Measurements from ENCODE around the gene MAZ.

The MAZ gene

DNA sequence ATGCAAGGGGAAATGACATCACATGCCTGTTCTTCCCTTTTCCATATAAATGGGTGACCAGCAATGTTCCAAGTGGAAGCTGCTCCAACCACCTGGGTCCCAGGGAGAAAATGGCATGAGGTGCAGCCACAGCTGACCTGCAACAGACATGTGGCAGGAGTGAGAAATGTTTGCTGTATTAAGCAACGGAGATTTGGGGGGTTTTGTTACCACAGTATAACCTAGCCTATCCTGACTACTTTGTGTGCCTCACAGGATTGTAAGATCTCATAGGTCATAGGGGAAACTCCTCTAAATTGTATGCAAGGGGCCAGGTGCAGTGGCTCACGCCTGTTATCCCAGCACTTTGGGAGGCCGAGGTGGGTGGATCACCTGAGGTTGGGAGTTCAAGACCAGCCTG, 44.7 kb downstream of the MAZ start:
- TF ChIP-seq EZH2phosphoT487 (IDR thresholded peaks at IDR 0.05; ENCODE audit: borderline replicate concordance): no peak
- TF ChIP-seq, protein P1, sequence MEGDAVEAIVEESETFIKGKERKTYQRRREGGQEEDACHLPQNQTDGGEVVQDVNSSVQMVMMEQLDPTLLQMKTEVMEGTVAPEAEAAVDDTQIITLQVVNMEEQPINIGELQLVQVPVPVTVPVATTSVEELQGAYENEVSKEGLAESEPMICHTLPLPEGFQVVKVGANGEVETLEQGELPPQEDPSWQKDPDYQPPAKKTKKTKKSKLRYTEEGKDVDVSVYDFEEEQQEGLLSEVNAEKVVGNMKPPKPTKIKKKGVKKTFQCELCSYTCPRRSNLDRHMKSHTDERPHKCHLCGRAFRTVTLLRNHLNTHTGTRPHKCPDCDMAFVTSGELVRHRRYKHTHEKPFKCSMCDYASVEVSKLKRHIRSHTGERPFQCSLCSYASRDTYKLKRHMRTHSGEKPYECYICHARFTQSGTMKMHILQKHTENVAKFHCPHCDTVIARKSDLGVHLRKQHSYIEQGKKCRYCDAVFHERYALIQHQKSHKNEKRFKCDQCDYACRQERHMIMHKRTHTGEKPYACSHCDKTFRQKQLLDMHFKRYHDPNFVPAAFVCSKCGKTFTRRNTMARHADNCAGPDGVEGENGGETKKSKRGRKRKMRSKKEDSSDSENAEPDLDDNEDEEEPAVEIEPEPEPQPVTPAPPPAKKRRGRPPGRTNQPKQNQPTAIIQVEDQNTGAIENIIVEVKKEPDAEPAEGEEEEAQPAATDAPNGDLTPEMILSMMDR (conservative IDR thresholded peaks at IDR 0.05; ENCODE audit: low read length): no peak

DNA sequence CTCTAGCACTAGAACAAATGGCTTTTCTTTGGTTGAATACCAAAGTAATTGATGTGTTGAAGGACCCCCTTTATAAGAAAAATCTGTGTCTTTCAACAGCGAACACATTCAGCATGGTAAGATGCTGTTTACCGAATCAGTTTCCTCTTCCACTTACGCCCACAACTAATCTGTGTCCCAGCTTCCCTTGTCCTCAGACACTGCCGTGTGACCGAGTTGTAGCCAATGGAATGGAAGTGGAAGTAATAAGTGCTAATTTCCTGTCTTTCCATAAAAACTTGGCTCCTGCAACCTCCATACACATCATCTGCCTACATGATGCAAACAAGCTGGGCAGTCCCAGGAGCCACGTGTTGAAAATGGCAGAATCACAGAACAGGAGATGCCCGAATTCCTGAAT, 46.3 kb downstream of the MAZ start:
- Histone ChIP-seq H3K4me2 (ENCODE audit: low read depth, low read length, poor library complexity, severe bottlenecking) (no peak overlapping the region), H3K4me1 (ENCODE audit: insufficient read depth, low read length, poor library complexity, severe bottlenecking) (no peaks in the 10 kb centered on the region), H3K27me3 (ENCODE audit: insufficient read depth, low read length, poor library complexity, severe bottlenecking) (no peaks in the 10 kb centered on the region), H3K9me3 (ENCODE audit: insufficient read depth, low read depth, low read length) (no peaks in the 10 kb centered on the region), H3K9me2 (replicated peaks; ENCODE audit: low read depth, low read length) (no peaks in the 10 kb centered on the region), H2AFZ (ENCODE audit: low read length) (no peak overlapping the region), H3K79me2 (ENCODE audit: insufficient read depth, low read length) (no peaks in the 10 kb centered on the region), H3K9ac (ENCODE audit: low read depth, low read length, poor library complexity, severe bottlenecking) (no peak overlapping the region), H3K4me3 (ENCODE audit: low read length, poor library complexity, severe bottlenecking) (no peak overlapping the region), H3F3A (ENCODE audit: low read depth) (no peaks in the 10 kb centered on the region), H3K36me3 (ENCODE audit: insufficient read depth, low read length) (no peaks in the 10 kb centered on the region), H4K20me1 (ENCODE audit: insufficient read depth, low read length, poor library complexity, severe bottlenecking) (no peaks in the 10 kb centered on the region)
- TF ChIP-seq EZH2phosphoT487 (IDR thresholded peaks at IDR 0.05; ENCODE audit: borderline replicate concordance): no peak
- TF ChIP-seq, protein P1 (conservative IDR thresholded peaks at IDR 0.05; ENCODE audit: low read length): no peak

More for the DNA sequence above, 44.7 kb downstream of the MAZ start:
- Histone ChIP-seq H3K36me3 (ENCODE audit: insufficient read depth, low read length) (no peaks in the 10 kb centered on the region), H3K4me3 (ENCODE audit: low read length, poor library complexity, severe bottlenecking) (no peak overlapping the region), H3K79me2 (ENCODE audit: insufficient read depth, low read length) (no peaks in the 10 kb centered on the region), H3K27me3 (ENCODE audit: insufficient read depth, low read length, poor library complexity, severe bottlenecking) (no peaks in the 10 kb centered on the region), H3K9me2 (replicated peaks; ENCODE audit: low read depth, low read length) (no peaks in the 10 kb centered on the region), H3K9me3 (ENCODE audit: insufficient read depth, low read depth, low read length) (no peaks in the 10 kb centered on the region), H4K20me1 (ENCODE audit: insufficient read depth, low read length, poor library complexity, severe bottlenecking) (no peaks in the 10 kb centered on the region), H3F3A (ENCODE audit: low read depth) (no peaks in the 10 kb centered on the region), H3K9ac (ENCODE audit: low read depth, low read length, poor library complexity, severe bottlenecking) (no peak overlapping the region), H3K4me1 (ENCODE audit: insufficient read depth, low read length, poor library complexity, severe bottlenecking) (no peaks in the 10 kb centered on the region), H3K4me2 (ENCODE audit: low read depth, low read length, poor library complexity, severe bottlenecking) (no peak overlapping the region), H2AFZ (ENCODE audit: low read length) (no peak overlapping the region)

DNA sequence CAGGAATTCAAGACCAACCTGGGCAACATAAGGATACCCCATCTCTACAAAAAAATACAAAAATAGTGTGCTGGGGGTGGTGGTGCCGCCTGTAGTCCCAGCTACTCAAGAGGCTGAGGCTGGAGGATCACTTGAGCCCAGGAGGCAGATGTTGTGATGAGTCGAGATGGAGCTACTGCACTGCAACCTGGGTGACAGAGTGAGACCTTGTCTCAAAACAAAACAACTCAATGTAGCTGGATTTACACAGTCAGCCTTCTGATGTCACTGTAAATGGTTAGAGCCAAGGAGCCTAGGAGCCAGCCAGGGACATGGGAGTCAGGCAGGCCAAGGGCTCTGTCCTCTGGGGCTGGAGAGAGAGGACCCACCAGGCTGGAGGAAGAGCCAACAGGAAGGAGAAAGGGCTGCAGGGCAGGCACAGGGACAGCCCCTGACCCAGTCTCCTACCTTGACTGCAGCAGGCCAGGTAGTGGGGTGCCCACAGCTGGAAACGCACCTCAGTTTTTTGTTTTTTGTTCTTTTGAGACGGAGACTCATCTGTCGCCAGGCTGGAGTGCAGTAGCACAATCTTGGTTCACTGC, 48.3 kb downstream of the MAZ start:
- Histone ChIP-seq H4K20me1 (ENCODE audit: insufficient read depth, low read length, poor library complexity, severe bottlenecking) (no peaks in the 10 kb centered on the region), H2AFZ (ENCODE audit: low read length) (no peak overlapping the region), H3K4me3 (ENCODE audit: low read length, poor library complexity, severe bottlenecking) (no peak overlapping the region), H3K4me2 (ENCODE audit: low read depth, low read length, poor library complexity, severe bottlenecking) (no peak overlapping the region), H3K9me3 (ENCODE audit: insufficient read depth, low read depth, low read length) (no peaks in the 10 kb centered on the region), H3K4me1 (ENCODE audit: insufficient read depth, low read length, poor library complexity, severe bottlenecking) (no peaks in the 10 kb centered on the region), H3K9ac (ENCODE audit: low read depth, low read length, poor library complexity, severe bottlenecking) (no peak overlapping the region), H3K79me2 (ENCODE audit: insufficient read depth, low read length) (no peaks in the 10 kb centered on the region), H3K27me3 (ENCODE audit: insufficient read depth, low read length, poor library complexity, severe bottlenecking) (no peaks in the 10 kb centered on the region), H3K36me3 (ENCODE audit: insufficient read depth, low read length) (no peaks in the 10 kb centered on the region; the same call in 1 of the 2 replicates), H3F3A (ENCODE audit: low read depth) (no peaks in the 10 kb centered on the region), H3K9me2 (replicated peaks; ENCODE audit: low read depth, low read length) (no peaks in the 10 kb centered on the region)
- TF ChIP-seq, protein P1 (conservative IDR thresholded peaks at IDR 0.05; ENCODE audit: low read length): no peak
- no peak for TF ChIP-seq EZH2phosphoT487 (IDR thresholded peaks at IDR 0.05; ENCODE audit: borderline replicate concordance)

All from Loucy (cell line).